HepG2 (cell line): ENCODE data around the gene TEX51. TPM values are rescaled to one million over a fixed set of nuclear protein-coding genes. Genes with fewer than 3 reads are reported as not detected.

Source experiments
- ATAC-seq: fragments of 200-7000 bp; cut with Tn5 transposase; 3 replicates; pipeline ENCODE4 v1.9.1; 2020; ENCODE audit warnings: mild to moderate bottlenecking, moderate library complexity
- BruUV-seq: library from RNA; stranded (reverse); fragments of 400-500 nt; replicated peaks from 2 replicates; lab custom pipeline; 2021; lab: Mats Ljungman, UMichigan
- CTCF ChIA-PET: fragments of 300-600 bp; formaldehyde crosslinking; extraction: SDS; loops from one replicate; lab custom pipeline; 2021; ENCODE audit warnings: low total read pairs, inconsistent platforms, low intra/inter-chr PET ratio; lab: Yijun Ruan, JAX
- POLR2A ChIA-PET: fragments of 350-600 bp; sonication (Branson Sonifier 250); formaldehyde crosslinking; loops from one replicate; lab custom pipeline; 2020; ENCODE audit warnings: antibody characterized with exemption, inconsistent platforms; lab: Yijun Ruan, JAX
- DNase-seq: peaks from one replicate; pipeline ENCODE4 v3.0.0-alpha.2; 2015; ENCODE audit warnings: low spot score
- FAIRE-seq: peaks from 3 replicates; lab custom pipeline; 2011; peaks lifted over from hg19 to GRCh38; lab: Jason Lieb, UNC
- H2AFZ ChIP-seq: one replicate; pipeline ENCODE4 v1.6.1; 2011; ENCODE audit warnings: low read length, inconsistent platforms
- H3K27ac ChIP-seq: fragments of 300-600 bp; 3 replicates; pipeline ENCODE4 v1.8.0; 2011; ENCODE audit warnings: mixed run types, mild to moderate bottlenecking, mixed read lengths, low read length, inconsistent platforms; ENCODE audit not compliant: insufficient read depth; ENCODE audit errors: extremely low read length
- H3K27me3 ChIP-seq, 2 experiments: fragments of 200-600 bp in 1 of 2; 2 replicates in 1 of 2; 3 replicates in 1 of 2; pipeline versions ENCODE4 v1.6.0 to v1.8.0; 2011; ENCODE audit warnings: low read length in 2 of 2, mild to moderate bottlenecking in 2 of 2, moderate library complexity in 2 of 2, inconsistent platforms in 1 of 2; ENCODE audit not compliant: insufficient read depth in 2 of 2, control insufficient read depth in 1 of 2
- H3K36me3 ChIP-seq, 2 experiments: fragments of 200-600 bp in 1 of 2; replicated peaks in 1 of 2; 2 replicates in 1 of 2; 3 replicates in 1 of 2; pipeline versions ENCODE4 v1.5.1 to v1.8.0; 2011; ENCODE audit warnings: low read length in 2 of 2, inconsistent platforms in 1 of 2; ENCODE audit not compliant: insufficient read depth in 2 of 2, control insufficient read depth in 1 of 2
- H3K4me1 ChIP-seq: 2 replicates; pipeline ENCODE4 v1.5.1; 2012; ENCODE audit warnings: low read length, inconsistent platforms; ENCODE audit not compliant: insufficient read depth
- H3K4me2 ChIP-seq: 2 replicates; pipeline ENCODE4 v1.6.0; 2011; ENCODE audit warnings: low read depth, low read length, inconsistent platforms
- H3K4me3 ChIP-seq, 3 experiments: fragments of 200-600 bp in 1 of 3; sonication (generic), shearing (Covaris generic) in 1 of 3; replicated peaks in 1 of 3; 2 replicates each; pipeline ENCODE4 v1.5.1; 2011 to 2016; ENCODE audit warnings: low read length in 3 of 3, inconsistent platforms in 2 of 3, low read depth in 2 of 3, mild to moderate bottlenecking in 2 of 3, control low read depth in 1 of 3, mixed read lengths in 1 of 3; ENCODE audit not compliant: insufficient read depth in 1 of 3
- H3K79me2 ChIP-seq: one replicate; pipeline ENCODE4 v1.6.1; 2011; ENCODE audit warnings: low read length, inconsistent platforms; ENCODE audit not compliant: insufficient read depth
- H3K9ac ChIP-seq: 2 replicates; pipeline ENCODE4 v1.6.0; 2011; ENCODE audit warnings: mild to moderate bottlenecking, low read depth, low read length, inconsistent platforms; ENCODE audit not compliant: insufficient read depth
- H3K9me3 ChIP-seq: 2 replicates; pipeline ENCODE4 v1.5.1; 2012; ENCODE audit warnings: mild to moderate bottlenecking, low read length
- H4K20me1 ChIP-seq: 2 replicates; pipeline ENCODE4 v1.6.0; 2011; ENCODE audit warnings: inconsistent platforms, mild to moderate bottlenecking, low read length, moderate library complexity; ENCODE audit not compliant: insufficient read depth
- ARHGAP35 ChIP-seq: sonication (generic); formaldehyde crosslinking; IDR thresholded peaks from 2 replicates; pipeline ENCODE4 v1.9.0; 2022; ENCODE audit warnings: mild to moderate bottlenecking, inconsistent platforms, moderate library complexity, missing genetic modification reagents, borderline replicate concordance
- EED ChIP-seq: sonication (generic); formaldehyde crosslinking; IDR thresholded peaks from 2 replicates; pipeline ENCODE4 v1.5.0; 2020; ENCODE audit warnings: mild to moderate bottlenecking, missing genetic modification reagents
- FOXK1 ChIP-seq: sonication (generic); formaldehyde crosslinking; IDR thresholded peaks from 2 replicates; pipeline ENCODE4 v1.4.0; 2020; ENCODE audit warnings: low read depth, missing genetic modification reagents, borderline replicate concordance
- GTF3A ChIP-seq: sonication (generic); formaldehyde crosslinking; conservative IDR thresholded peaks from 2 replicates; pipeline ENCODE4 v1.4.0; 2020; ENCODE audit warnings: mild to moderate bottlenecking, missing genetic modification reagents
- HDAC1 ChIP-seq: sonication (generic); formaldehyde crosslinking; IDR thresholded peaks from 2 replicates; pipeline ENCODE4 v1.5.1; 2020; ENCODE audit warnings: mild to moderate bottlenecking, missing genetic modification reagents
- NR2F2 ChIP-seq: IDR thresholded peaks from 2 replicates; pipeline ENCODE4 v1.6.1; 2012; ENCODE audit warnings: low read depth, inconsistent platforms, borderline replicate concordance
- POLR2G ChIP-seq: fragments of 200-400 bp; formaldehyde crosslinking; IDR thresholded peaks from 2 replicates; pipeline ENCODE4 v1.6.1; 2018; ENCODE audit warnings: mild to moderate bottlenecking, low read depth, low read length, moderate library complexity
- SRSF1 ChIP-seq: fragments of 200-400 bp; formaldehyde crosslinking; optimal IDR thresholded peaks from 2 replicates; pipeline ENCODE3; 2017; ENCODE audit warnings: mild to moderate bottlenecking, low read depth, low read length, moderate library complexity
- ZNF3 ChIP-seq: IDR thresholded peaks from 2 replicates; pipeline ENCODE4 v1.7.0; 2017; ENCODE audit warnings: inconsistent platforms
- ZNF501 ChIP-seq: sonication (generic); formaldehyde crosslinking; IDR thresholded peaks from 2 replicates; pipeline ENCODE4 v1.5.1; 2020; ENCODE audit warnings: mild to moderate bottlenecking, moderate library complexity, missing genetic modification reagents
- ZSCAN12 ChIP-seq: sonication (generic); formaldehyde crosslinking; IDR thresholded peaks from 2 replicates; pipeline ENCODE4 v1.9.0; 2021; ENCODE audit warnings: mild to moderate bottlenecking, missing genetic modification reagents
- WGBS: methylation state at CpG from one replicate; pipeline ENCODE4 v1.1.6; 2017; ENCODE audit warnings: low lambda C conversion rate; 5-methylcytosine and 5-hydroxymethylcytosine counted together
- in situ Hi-C: cut with HindIII; loops from 2 replicates; pipeline ENCODE4 v1.10.0; 2017; ENCODE audit warnings: low pct_unique_long_range_greater_than_20kb; ENCODE audit not compliant: extremely low pct_ligation_motif_present
- intact Hi-C: fragments of 100-400 bp; cut with micrococcal nuclease; formaldehyde crosslinking; loops from one replicate; pipeline ENCODE4 v1.10.0; 2022; ENCODE audit not compliant: unreplicated experiment
- polyA plus RNA-seq, 8 experiments: library from polyadenylated mRNA; depleted of rRNA in 3 of 8; stranded (reverse) in 7 of 8; unstranded in 1 of 8; fragments of >200 nt; fragmentation: Illumina TruSeq in 4 of 8; extraction: Trizol in 4 of 8; gene quantifications; 2 replicates each; pipeline versions ENCODE4 v1.2.1 to v1.2.3, GENCODE V29; 2011 to 2016; ENCODE audit warnings: low read depth in 4 of 8, missing spikeins in 1 of 8, mixed read lengths in 1 of 8; ENCODE audit not compliant: insufficient read depth in 1 of 8
- total RNA-seq, 5 experiments: library from RNA; depleted of rRNA; stranded (reverse); fragments of >200 nt; fragmentation: Illumina TruSeq; extraction: Trizol; gene quantifications; 2 replicates each; pipeline ENCODE4 v1.2.3, GENCODE V29; 2016; ENCODE audit warnings: low read depth in 1 of 5
- TF ChIP-seq, protein P1 (sequence below): sonication (generic); formaldehyde crosslinking; IDR thresholded peaks from 2 replicates; pipeline ENCODE4 v1.4.0; 2020; ENCODE audit warnings: missing genetic modification reagents, mild to moderate bottlenecking, borderline replicate concordance
- TF ChIP-seq, protein P2 (sequence below): sonication (generic); formaldehyde crosslinking; IDR thresholded peaks from 2 replicates; pipeline ENCODE4 v1.5.0; 2020; ENCODE audit warnings: mild to moderate bottlenecking, missing genetic modification reagents
- TF ChIP-seq, protein P3 (sequence below): sonication (generic); formaldehyde crosslinking; IDR thresholded peaks from 2 replicates; pipeline ENCODE4 v1.4.0; 2020; ENCODE audit warnings: mild to moderate bottlenecking, missing genetic modification reagents

The TEX51 gene
- total and polyA plus RNA-seq, 2 of the 13 experiments (the other 11 are each of a cell fraction or from before 2014, with no cell fraction given), result not detected

DNA sequence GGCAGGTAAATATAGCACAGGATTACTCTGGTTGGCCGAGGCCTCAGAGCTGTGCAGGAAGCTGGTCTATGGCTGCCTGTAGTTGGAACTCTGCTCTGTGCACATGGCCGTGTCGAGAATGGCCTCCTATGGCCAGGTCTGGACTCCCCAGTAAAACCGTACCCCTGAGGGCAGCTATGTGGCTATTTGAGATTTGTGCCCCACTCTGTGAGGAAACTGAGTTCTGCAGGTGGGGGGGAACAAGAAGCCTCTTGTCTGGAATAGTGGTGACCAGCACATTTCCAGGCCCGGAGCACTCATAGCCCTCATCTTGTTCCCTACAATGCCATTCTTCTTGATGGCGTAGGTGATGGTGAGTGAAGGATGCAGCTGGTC is 15.0 kb upstream of the TEX51 start (continued):
- TF ChIP-seq FOXK1 (CRISPR knock-in tag) (no peak), HDAC1 (CRISPR knock-in tag) (no peak), ZNF3 (CRISPR knock-in tag) (no peak), ZSCAN12 (CRISPR knock-in tag) (no peak), NR2F2 (no peak), POLR2G (no peak)
- TF ChIP-seq, protein P1, sequence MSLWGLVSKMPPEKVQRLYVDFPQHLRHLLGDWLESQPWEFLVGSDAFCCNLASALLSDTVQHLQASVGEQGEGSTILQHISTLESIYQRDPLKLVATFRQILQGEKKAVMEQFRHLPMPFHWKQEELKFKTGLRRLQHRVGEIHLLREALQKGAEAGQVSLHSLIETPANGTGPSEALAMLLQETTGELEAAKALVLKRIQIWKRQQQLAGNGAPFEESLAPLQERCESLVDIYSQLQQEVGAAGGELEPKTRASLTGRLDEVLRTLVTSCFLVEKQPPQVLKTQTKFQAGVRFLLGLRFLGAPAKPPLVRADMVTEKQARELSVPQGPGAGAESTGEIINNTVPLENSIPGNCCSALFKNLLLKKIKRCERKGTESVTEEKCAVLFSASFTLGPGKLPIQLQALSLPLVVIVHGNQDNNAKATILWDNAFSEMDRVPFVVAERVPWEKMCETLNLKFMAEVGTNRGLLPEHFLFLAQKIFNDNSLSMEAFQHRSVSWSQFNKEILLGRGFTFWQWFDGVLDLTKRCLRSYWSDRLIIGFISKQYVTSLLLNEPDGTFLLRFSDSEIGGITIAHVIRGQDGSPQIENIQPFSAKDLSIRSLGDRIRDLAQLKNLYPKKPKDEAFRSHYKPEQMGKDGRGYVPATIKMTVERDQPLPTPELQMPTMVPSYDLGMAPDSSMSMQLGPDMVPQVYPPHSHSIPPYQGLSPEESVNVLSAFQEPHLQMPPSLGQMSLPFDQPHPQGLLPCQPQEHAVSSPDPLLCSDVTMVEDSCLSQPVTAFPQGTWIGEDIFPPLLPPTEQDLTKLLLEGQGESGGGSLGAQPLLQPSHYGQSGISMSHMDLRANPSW, result no peak

DNA sequence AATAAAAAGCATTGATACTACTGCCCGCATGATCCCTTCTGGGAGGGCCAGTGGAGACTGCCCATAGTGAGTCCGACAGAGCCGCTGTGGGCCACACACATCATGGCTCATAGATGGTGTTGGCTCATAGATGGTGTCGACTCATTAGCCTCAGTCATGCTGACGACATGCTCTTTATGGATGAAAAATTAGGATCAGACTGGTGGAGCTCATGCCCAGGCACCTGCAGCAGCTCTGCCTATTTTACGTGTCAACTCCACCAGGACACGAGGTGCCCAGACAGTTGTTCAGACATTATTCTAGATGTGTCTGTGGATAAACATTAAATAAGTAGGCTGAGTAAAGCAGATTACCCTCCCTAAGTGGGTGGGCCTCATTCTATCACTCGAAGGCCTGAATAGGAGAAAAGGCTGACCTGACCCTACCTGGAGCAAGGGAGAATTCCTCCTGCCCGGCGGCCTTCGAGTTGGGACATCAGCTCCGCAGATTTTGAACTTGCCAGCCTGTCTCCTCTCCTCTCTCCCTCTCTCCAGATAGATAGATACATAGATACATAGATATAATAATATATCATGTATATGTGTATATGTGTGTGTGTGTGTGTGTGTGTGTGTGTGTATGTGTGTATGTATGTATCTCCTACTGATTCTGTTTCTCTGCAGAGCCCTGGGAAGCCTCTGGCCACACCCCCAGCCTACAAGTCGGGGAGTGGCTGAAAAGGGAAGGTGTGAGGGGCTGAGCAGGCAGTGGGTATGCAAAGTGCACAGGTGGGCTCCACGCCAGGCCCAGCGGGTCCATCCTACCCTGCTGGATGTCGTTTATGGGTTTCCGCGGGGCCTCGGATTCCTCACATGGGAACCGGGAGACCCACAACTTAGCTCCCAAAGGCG is 13.6 kb upstream of the TEX51 start:
- WGBS, result 65% methylated on average over 14 of the region's 21 CpGs
- ATAC-seq, result no peak
- BruUV-seq, result no TSS peak
- TF ChIP-seq, protein P2, sequence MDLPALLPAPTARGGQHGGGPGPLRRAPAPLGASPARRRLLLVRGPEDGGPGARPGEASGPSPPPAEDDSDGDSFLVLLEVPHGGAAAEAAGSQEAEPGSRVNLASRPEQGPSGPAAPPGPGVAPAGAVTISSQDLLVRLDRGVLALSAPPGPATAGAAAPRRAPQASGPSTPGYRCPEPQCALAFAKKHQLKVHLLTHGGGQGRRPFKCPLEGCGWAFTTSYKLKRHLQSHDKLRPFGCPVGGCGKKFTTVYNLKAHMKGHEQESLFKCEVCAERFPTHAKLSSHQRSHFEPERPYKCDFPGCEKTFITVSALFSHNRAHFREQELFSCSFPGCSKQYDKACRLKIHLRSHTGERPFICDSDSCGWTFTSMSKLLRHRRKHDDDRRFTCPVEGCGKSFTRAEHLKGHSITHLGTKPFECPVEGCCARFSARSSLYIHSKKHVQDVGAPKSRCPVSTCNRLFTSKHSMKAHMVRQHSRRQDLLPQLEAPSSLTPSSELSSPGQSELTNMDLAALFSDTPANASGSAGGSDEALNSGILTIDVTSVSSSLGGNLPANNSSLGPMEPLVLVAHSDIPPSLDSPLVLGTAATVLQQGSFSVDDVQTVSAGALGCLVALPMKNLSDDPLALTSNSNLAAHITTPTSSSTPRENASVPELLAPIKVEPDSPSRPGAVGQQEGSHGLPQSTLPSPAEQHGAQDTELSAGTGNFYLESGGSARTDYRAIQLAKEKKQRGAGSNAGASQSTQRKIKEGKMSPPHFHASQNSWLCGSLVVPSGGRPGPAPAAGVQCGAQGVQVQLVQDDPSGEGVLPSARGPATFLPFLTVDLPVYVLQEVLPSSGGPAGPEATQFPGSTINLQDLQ, result no peak
- no peak for TF ChIP-seq ZNF501 (CRISPR knock-in tag)
- no peak for TF ChIP-seq SRSF1
- no peak for TF ChIP-seq GTF3A (CRISPR knock-in tag)
- no peak for TF ChIP-seq ARHGAP35 (CRISPR knock-in tag)
- TF ChIP-seq EED (CRISPR knock-in tag), result no peak
- TF ChIP-seq, protein P3, sequence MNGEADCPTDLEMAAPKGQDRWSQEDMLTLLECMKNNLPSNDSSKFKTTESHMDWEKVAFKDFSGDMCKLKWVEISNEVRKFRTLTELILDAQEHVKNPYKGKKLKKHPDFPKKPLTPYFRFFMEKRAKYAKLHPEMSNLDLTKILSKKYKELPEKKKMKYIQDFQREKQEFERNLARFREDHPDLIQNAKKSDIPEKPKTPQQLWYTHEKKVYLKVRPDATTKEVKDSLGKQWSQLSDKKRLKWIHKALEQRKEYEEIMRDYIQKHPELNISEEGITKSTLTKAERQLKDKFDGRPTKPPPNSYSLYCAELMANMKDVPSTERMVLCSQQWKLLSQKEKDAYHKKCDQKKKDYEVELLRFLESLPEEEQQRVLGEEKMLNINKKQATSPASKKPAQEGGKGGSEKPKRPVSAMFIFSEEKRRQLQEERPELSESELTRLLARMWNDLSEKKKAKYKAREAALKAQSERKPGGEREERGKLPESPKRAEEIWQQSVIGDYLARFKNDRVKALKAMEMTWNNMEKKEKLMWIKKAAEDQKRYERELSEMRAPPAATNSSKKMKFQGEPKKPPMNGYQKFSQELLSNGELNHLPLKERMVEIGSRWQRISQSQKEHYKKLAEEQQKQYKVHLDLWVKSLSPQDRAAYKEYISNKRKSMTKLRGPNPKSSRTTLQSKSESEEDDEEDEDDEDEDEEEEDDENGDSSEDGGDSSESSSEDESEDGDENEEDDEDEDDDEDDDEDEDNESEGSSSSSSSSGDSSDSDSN (CRISPR knock-in tag), result no peak

More for the DNA sequence above, 13.6 kb upstream of the TEX51 start:
- FAIRE-seq (no peak), DNase-seq (no peak)
- Histone ChIP-seq H2AFZ (no peak overlapping the region), H3K9me3 (no peaks in the 10 kb centered on the region), H3K27me3 (peaks cover 0 to 36% of the 10 kb centered on the region in 2 experiments; a peak in 4 of 5 replicates), H3K9ac (no peak overlapping the region), H3K79me2 (no peaks in the 10 kb centered on the region), H4K20me1 (no peaks in the 10 kb centered on the region), H3K4me1 (no peaks in the 10 kb centered on the region), H3K4me3 (no peak overlapping the region), H3K4me2 (no peak overlapping the region), H3K36me3 (no peaks in the 10 kb centered on the region), H3K27ac (no peak overlapping the region)
- ChIA-PET POLR2A (no interaction called here), CTCF (no interaction called here)
- intact Hi-C loops (no loop called here), in situ Hi-C loops (no loop called here)
